SH-SY5Y (cell line): Measurements from ENCODE around the gene MAP2K6.

Source experiments
- GATA2 ChIP-seq: IDR thresholded peaks from 2 replicates; pipeline ENCODE4 v1.6.1; 2011; ENCODE audit warnings: mild to moderate bottlenecking, low read depth, low read length
- GATA3 ChIP-seq: IDR thresholded peaks from 2 replicates; pipeline ENCODE4 v1.6.1; 2011; ENCODE audit warnings: low read depth, mild to moderate bottlenecking, low read length, moderate library complexity

- TF ChIP-seq GATA3, result no peak
- no peak for TF ChIP-seq GATA2
These were observed 133.4 kb downstream of the MAP2K6 start for GRCh38 chr17:69547947-69548346.
